GM23248 (cell line): ENCODE measurements around the gene DMRTA2. TPM values are rescaled to one million over a fixed set of nuclear protein-coding genes. Genes with fewer than 3 reads are reported as not detected.
A peak's percentile ranks its signal among the peaks of the same experiment; 100 is the strongest.

ENCODE experiments used
- DNase-seq: peaks from one replicate; pipeline ENCODE4 v3.0.0-alpha.2; 2015
- H2AFZ ChIP-seq: fragments of 200-600 bp; sonication (generic); 2 replicates; pipeline ENCODE4 v1.6.1; 2016; ENCODE audit warnings: antibody characterized with exemption
- H3F3A ChIP-seq: fragments of 200-600 bp; sonication (generic); 2 replicates; pipeline ENCODE4 v1.6.1; 2016; ENCODE audit warnings: mild to moderate bottlenecking, antibody characterized with exemption, mixed run types; ENCODE audit not compliant: insufficient read depth
- H3K27ac ChIP-seq: fragments of 200-600 bp; sonication (generic); 2 replicates; pipeline ENCODE4 v1.5.1; 2016; ENCODE audit warnings: mild to moderate bottlenecking
- H3K27me3 ChIP-seq: fragments of 200-600 bp; sonication (generic); replicated peaks from 2 replicates; pipeline ENCODE4 v1.6.1; 2016; ENCODE audit warnings: mild to moderate bottlenecking; ENCODE audit not compliant: insufficient read depth
- H3K36me3 ChIP-seq: fragments of 200-600 bp; sonication (generic); 2 replicates; pipeline ENCODE4 v1.6.1; 2016; ENCODE audit warnings: low read depth, mild to moderate bottlenecking
- H3K4me1 ChIP-seq: fragments of 200-600 bp; sonication (generic); 2 replicates; pipeline ENCODE4 v1.6.1; 2016; ENCODE audit warnings: mild to moderate bottlenecking; ENCODE audit not compliant: insufficient read depth
- H3K4me2 ChIP-seq: fragments of 200-600 bp; sonication (generic); one replicate; pipeline ENCODE4 v1.6.1; 2016; ENCODE audit warnings: mild to moderate bottlenecking; ENCODE audit not compliant: unreplicated experiment
- H3K4me3 ChIP-seq: fragments of 200-600 bp; sonication (generic); 2 replicates; pipeline ENCODE4 v1.5.1; 2016; ENCODE audit warnings: mild to moderate bottlenecking
- H3K79me2 ChIP-seq: fragments of 200-600 bp; sonication (generic); 2 replicates; pipeline ENCODE4 v1.6.1; 2016; ENCODE audit warnings: mild to moderate bottlenecking; ENCODE audit not compliant: insufficient read depth
- H3K9ac ChIP-seq: fragments of 200-600 bp; sonication (generic); 2 replicates; pipeline ENCODE4 v1.6.1; 2016; ENCODE audit warnings: mild to moderate bottlenecking
- H3K9me2 ChIP-seq: fragments of 200-600 bp; sonication (generic); 2 replicates; pipeline ENCODE4 v1.6.1; 2016; ENCODE audit warnings: mixed run types, mild to moderate bottlenecking, moderate library complexity; ENCODE audit not compliant: insufficient read depth
- H3K9me3 ChIP-seq: fragments of 200-600 bp; sonication (generic); one replicate; pipeline ENCODE4 v1.6.1; 2017; ENCODE audit warnings: low read depth
- H4K20me1 ChIP-seq: fragments of 200-600 bp; sonication (generic); 2 replicates; pipeline ENCODE4 v1.6.0; 2016; ENCODE audit not compliant: insufficient read depth
- EZH2 ChIP-seq: fragments of 200-600 bp; sonication (generic); IDR thresholded peaks from 2 replicates; pipeline ENCODE4 v1.6.1; 2018; ENCODE audit warnings: antibody characterized with exemption, mild to moderate bottlenecking; ENCODE audit not compliant: insufficient read depth, poor library complexity, severe bottlenecking
- EZH2phosphoT487 ChIP-seq: fragments of 200-600 bp; sonication (generic); IDR thresholded peaks from 2 replicates; pipeline ENCODE4 v1.6.1; 2018; ENCODE audit warnings: antibody characterized with exemption, moderate library complexity, mild to moderate bottlenecking, low read depth; ENCODE audit not compliant: insufficient read depth
- WGBS, 2 experiments: methylation state at CpG; one replicate each; pipeline ENCODE4 v1.1.6; 2015 to 2017; ENCODE audit warnings: low lambda C conversion rate in 2 of 2, low coverage in 1 of 2; ENCODE audit errors: missing lambda C conversion rate in 2 of 2; 5-methylcytosine and 5-hydroxymethylcytosine counted together
- in situ Hi-C: fragments of 300-500 bp; cut with MboI; formaldehyde crosslinking; loops from 2 replicates; pipeline ENCODE4 v1.15.0; 2020
- polyA plus RNA-seq: library from polyadenylated mRNA; unstranded; fragments of >200 nt; fragmentation: Nextera tagmentation; extraction: Ambion mirVana; gene quantifications from 2 replicates; pipeline ENCODE4 v1.2.1, GENCODE V29; 2016
- total RNA-seq: library from RNA; depleted of rRNA; stranded (reverse); fragments of >200 nt; shearing (Covaris generic); gene quantifications from 2 replicates; pipeline ENCODE4 v1.2.3, GENCODE V29; 2014

DMRTA2 gene
- total and polyA plus RNA-seq, 2 experiments from 2014 or later: not detected

DNA sequence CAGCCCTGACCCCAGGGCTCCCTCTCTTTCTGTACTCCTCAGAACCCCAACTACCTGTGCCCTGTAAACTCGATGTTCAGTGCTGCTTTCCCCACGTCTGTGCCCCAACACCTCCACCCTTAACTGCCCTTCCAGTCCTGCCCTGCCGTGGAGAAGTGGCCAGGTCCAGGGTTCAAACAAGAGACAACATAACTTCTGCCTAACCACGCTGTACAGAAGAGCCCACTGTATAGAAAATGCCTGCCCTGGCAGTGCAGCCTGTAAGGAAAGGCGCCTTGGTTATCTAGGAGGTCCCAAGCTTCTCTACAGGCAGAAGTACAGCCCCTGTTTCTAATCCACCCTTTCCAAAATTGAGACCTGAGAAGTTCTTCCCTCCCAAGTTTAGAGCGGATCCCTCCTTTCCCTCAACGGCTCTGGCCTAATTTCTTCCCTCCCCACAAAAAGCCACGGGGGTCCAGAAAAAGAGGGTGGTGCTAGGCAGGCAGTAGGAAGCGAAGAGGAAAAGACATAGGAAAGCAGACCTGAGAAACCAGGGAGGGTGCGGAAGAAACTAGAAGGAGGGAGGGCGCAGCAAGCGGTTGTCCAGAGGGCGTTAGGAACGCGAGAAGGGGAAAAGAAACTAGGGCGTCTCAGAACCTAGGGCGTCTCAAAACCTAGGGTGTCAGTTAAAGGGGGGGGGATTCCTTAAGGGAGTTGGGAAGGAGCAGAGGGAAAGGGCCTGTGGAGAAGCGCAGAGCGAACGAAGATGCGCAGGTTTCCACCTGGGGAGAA lies 3.2 kb downstream of the DMRTA2 start:
- no peaks in the 10 kb centered on the region for H3K4me1 ChIP-seq
- H3K9ac ChIP-seq: no peak overlapping the region
- H3K9me3 ChIP-seq: no peaks in the 10 kb centered on the region
- H3F3A ChIP-seq: no peaks in the 10 kb centered on the region
- no peak overlapping the region for H3K4me2 ChIP-seq
- no peaks in the 10 kb centered on the region for H3K79me2 ChIP-seq
- TF ChIP-seq EZH2phosphoT487 (no peak), EZH2 (peak; percentile 96)
- no peak overlapping the region for H3K27ac ChIP-seq
- in situ Hi-C loops: no loop called here
- H2AFZ ChIP-seq: no peak overlapping the region
- DNase-seq: no peak
- H4K20me1 ChIP-seq: no peaks in the 10 kb centered on the region
- H3K27me3 ChIP-seq: peaks cover 98% of the 10 kb centered on the region
- H3K36me3 ChIP-seq: no peaks in the 10 kb centered on the region
- WGBS, 2 experiments: 15% methylated on average over 21 of the region's 21 CpGs
- H3K4me3 ChIP-seq: no peak overlapping the region
- no peaks in the 10 kb centered on the region for H3K9me2 ChIP-seq

DNA sequence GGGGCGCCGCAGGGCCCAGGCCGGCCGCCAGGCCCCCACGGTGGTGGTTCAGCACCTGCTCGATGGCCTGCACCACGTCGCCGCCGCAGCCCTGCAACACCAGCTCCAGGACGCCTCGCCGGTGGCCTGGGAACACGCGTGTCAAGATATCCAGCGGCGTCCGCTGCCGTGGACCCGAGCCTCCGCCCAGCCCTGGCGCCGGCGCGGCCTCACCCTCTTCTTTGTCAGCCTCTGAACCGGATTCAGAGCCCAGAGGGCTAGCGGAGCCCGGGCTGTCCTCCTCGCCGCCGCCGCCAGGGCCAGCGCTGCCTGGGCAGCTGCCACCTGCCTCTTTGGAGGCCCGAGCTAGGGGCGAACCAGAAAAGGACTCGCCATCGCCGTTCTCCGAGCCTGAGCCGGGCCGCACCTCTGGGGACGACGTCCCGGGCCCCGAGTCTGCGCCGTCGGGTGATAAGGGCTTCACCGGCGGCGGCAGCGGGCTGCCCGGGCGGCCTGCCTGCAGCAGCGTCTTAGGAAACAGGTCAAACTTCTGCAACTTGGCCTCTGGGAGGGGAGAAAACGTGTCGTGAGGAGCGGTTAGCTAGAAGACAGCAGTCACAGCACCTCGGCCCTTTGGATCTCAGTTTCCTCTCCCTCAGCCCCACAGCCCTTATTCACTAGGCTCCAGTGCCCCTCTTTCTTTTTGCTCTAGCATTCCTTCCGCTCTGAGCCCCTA lies 3.9 kb downstream of the DMRTA2 start:
- peaks cover 98% of the 10 kb centered on the region for H3K27me3 ChIP-seq
- DNase-seq: peak; percentile 58
- TF ChIP-seq EZH2phosphoT487: peak; percentile 34; the same call in 1 of the 2 replicates
- TF ChIP-seq EZH2: peak; percentile 70
- WGBS, 2 experiments: 6 to 11% methylated on average over 22 to 54 of the region's 60 CpGs
- H4K20me1 ChIP-seq: no peaks in the 10 kb centered on the region
- in situ Hi-C loops: no loop called here
- H3K4me2 ChIP-seq: no peak overlapping the region
- no peak overlapping the region for H3K27ac ChIP-seq
- H2AFZ ChIP-seq: no peak overlapping the region
- H3K4me3 ChIP-seq: no peak overlapping the region
- no peaks in the 10 kb centered on the region for H3K79me2 ChIP-seq
- no peaks in the 10 kb centered on the region for H3K36me3 ChIP-seq
- H3K9me2 ChIP-seq: no peaks in the 10 kb centered on the region
- H3F3A ChIP-seq: no peaks in the 10 kb centered on the region
- H3K9me3 ChIP-seq: no peaks in the 10 kb centered on the region
- H3K9ac ChIP-seq: no peak overlapping the region
- no peaks in the 10 kb centered on the region for H3K4me1 ChIP-seq

DNA sequence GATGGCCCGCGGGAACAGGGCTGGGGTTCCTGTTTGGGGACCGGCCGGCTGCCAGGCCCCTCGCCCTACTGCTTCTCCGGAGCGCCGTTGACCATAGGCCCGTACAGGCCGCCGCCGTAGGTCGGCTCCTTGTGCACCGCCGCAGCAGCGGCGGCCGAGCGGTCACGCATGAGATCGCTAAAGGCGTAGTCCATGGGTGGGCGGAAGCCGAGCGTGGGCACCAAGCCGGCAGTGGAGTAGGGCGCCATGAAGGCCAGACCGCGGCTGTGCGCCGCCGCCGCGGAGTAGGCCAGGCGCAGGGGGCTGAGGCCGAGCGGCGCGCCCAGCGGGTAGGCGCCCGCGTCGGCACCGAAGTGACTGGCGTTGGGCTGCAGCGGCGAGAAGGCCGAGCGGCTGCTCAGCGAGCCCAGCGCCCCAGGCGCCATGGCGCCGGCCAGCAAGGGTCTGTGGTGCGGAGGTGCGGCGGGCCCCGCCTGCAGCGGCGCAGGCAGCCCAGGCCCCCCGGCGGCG lies 4.6 kb downstream of the DMRTA2 start:
- H3K4me1 ChIP-seq: no peaks in the 10 kb centered on the region
- H3K36me3 ChIP-seq: no peaks in the 10 kb centered on the region
- H3K27me3 ChIP-seq: peaks cover 98% of the 10 kb centered on the region
- no peaks in the 10 kb centered on the region for H3F3A ChIP-seq
- no peaks in the 10 kb centered on the region for H3K9me3 ChIP-seq
- no peaks in the 10 kb centered on the region for H3K79me2 ChIP-seq
- 2 to 3% methylated on average over 51 to 63 of the region's 64 CpGs for WGBS, 2 experiments
- no peaks in the 10 kb centered on the region for H3K9me2 ChIP-seq
- no peak overlapping the region for H3K9ac ChIP-seq
- TF ChIP-seq EZH2: no peak
- TF ChIP-seq EZH2phosphoT487: no peak
- no peak overlapping the region for H3K4me2 ChIP-seq
- in situ Hi-C loops: no loop called here
- H3K4me3 ChIP-seq: peak overlapping the region; percentile 47
- no peak overlapping the region for H3K27ac ChIP-seq
- peak overlapping the region; percentile 77 for H2AFZ ChIP-seq
- peak; percentile 40 for DNase-seq
- H4K20me1 ChIP-seq: no peaks in the 10 kb centered on the region

DNA sequence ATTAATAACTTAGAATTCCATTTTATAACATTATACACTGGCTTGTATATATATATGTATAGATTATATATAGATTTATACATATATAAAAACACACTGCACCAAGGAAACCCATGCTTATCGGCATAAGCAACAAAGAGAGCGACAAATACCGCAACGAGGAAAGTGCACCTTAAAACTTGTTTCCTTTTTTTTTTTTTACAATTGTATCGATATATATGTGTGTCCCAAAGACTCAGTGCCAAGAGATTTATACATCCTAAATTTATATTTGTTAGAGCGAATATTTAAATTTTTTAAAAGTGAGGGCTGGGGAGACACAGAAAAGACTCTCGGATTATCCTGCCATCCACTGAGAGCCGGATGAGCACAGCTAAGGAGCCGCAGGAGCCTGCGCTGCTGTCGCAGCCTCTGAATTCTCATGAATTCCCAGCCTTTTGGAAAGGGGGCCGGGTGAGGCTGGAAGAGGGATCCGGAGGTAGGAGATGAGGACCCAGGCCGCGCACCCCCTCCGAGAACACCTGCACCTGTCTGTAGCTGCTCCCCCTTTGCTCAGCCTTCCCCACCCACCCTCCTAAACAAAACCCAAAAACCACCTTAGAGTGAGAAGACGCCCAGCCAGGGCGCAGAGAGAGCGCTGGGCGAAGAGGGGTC lies 5.2 kb downstream of the DMRTA2 start:
- in situ Hi-C loops: no loop called here
- 25 to 29% methylated on average over 19 to 20 of the region's 20 CpGs for WGBS, 2 experiments
- Histone ChIP-seq H2AFZ (peak overlapping the region; percentile 77; the same call in 1 of the 2 replicates), H3K27ac (no peak overlapping the region), H3F3A (no peaks in the 10 kb centered on the region), H3K79me2 (no peaks in the 10 kb centered on the region), H3K4me2 (no peak overlapping the region), H3K4me3 (peak overlapping the region; percentile 47), H3K27me3 (peaks cover 96% of the 10 kb centered on the region), H3K9ac (no peak overlapping the region), H4K20me1 (no peaks in the 10 kb centered on the region), H3K9me2 (no peaks in the 10 kb centered on the region), H3K9me3 (no peaks in the 10 kb centered on the region), H3K36me3 (no peaks in the 10 kb centered on the region), H3K4me1 (no peaks in the 10 kb centered on the region)
- no peak for DNase-seq
- TF ChIP-seq EZH2phosphoT487: 0 out of 2 replicates have a peak, but pooled peaks have one; percentile 0
- TF ChIP-seq EZH2: peak; percentile 92
